ENCODE results near the gene STKLD1.

The STKLD1 gene

GRCh38 chr9:133369422-133369821 is 6.7 kb upstream of the STKLD1 start:
- H3K4me1 ChIP-seq (ENCODE audit: low read depth, poor library complexity, severe bottlenecking): peaks cover 7% of the 10 kb centered on the region
- H3K4me2 ChIP-seq: no peak overlapping the region
- H3K27ac ChIP-seq: no peak overlapping the region
- no peak for TF ChIP-seq CTCF (conservative IDR thresholded peaks at IDR 0.05; ENCODE audit: low read depth, low read length)
- peaks cover 82% of the 10 kb centered on the region for H3K79me2 ChIP-seq (ENCODE audit: insufficient read depth, low read depth)
- H3K9ac ChIP-seq: no peak overlapping the region
- 0 out of 2 replicates have a peak, but pooled peaks cover 3% of the 10 kb centered on the region for H4K20me1 ChIP-seq (ENCODE audit: insufficient read depth)
- no peak overlapping the region for H2AFZ ChIP-seq (ENCODE audit: low read depth)
- H3K4me3 ChIP-seq (IDR thresholded peaks at IDR 0.05; ENCODE audit: insufficient read depth, low read depth, low read length): no peak overlapping the region
- H3K36me3 ChIP-seq (ENCODE audit: insufficient read depth): peaks cover 3% of the 10 kb centered on the region; the same call in 1 of the 2 replicates
- H3K27me3 ChIP-seq (ENCODE audit: insufficient read depth, low read depth): no peaks in the 10 kb centered on the region

GRCh38 chr9:133369933-133370332 is 6.2 kb upstream of the STKLD1 start:
- H4K20me1 ChIP-seq (ENCODE audit: insufficient read depth): 0 out of 2 replicates have a peak, but pooled peaks cover 3% of the 10 kb centered on the region
- H3K4me3 ChIP-seq (IDR thresholded peaks at IDR 0.05; ENCODE audit: insufficient read depth, low read depth, low read length): no peak overlapping the region
- peaks cover 3% of the 10 kb centered on the region; the same call in 1 of the 2 replicates for H3K36me3 ChIP-seq (ENCODE audit: insufficient read depth)
- H3K4me1 ChIP-seq (ENCODE audit: low read depth, poor library complexity, severe bottlenecking): peaks cover 10% of the 10 kb centered on the region
- H3K4me2 ChIP-seq: no peak overlapping the region
- no peak overlapping the region for H2AFZ ChIP-seq (ENCODE audit: low read depth)
- H3K27ac ChIP-seq: no peak overlapping the region
- H3K79me2 ChIP-seq (ENCODE audit: insufficient read depth, low read depth): peaks cover 87% of the 10 kb centered on the region
- H3K9ac ChIP-seq: no peak overlapping the region
- no peaks in the 10 kb centered on the region for H3K27me3 ChIP-seq (ENCODE audit: insufficient read depth, low read depth)
- no peak for TF ChIP-seq CTCF (conservative IDR thresholded peaks at IDR 0.05; ENCODE audit: low read depth, low read length)

GRCh38 chr9:133370685-133371084 is 5.5 kb upstream of the STKLD1 start:
- Histone ChIP-seq H3K27me3 (ENCODE audit: insufficient read depth, low read depth) (no peaks in the 10 kb centered on the region), H3K4me1 (ENCODE audit: low read depth, poor library complexity, severe bottlenecking) (peaks cover 10% of the 10 kb centered on the region), H3K27ac (no peak overlapping the region), H3K79me2 (ENCODE audit: insufficient read depth, low read depth) (peaks cover 95% of the 10 kb centered on the region), H3K4me3 (IDR thresholded peaks at IDR 0.05; ENCODE audit: insufficient read depth, low read depth, low read length) (no peak overlapping the region), H3K36me3 (ENCODE audit: insufficient read depth) (0 out of 2 replicates have a peak, but pooled peaks cover 3% of the 10 kb centered on the region), H3K9ac (no peak overlapping the region), H2AFZ (ENCODE audit: low read depth) (no peak overlapping the region), H4K20me1 (ENCODE audit: insufficient read depth) (0 out of 2 replicates have a peak, but pooled peaks cover 3% of the 10 kb centered on the region), H3K4me2 (no peak overlapping the region)
- no peak for TF ChIP-seq CTCF (conservative IDR thresholded peaks at IDR 0.05; ENCODE audit: low read depth, low read length)

- Histone ChIP-seq H3K9ac (no peak overlapping the region), H2AFZ (ENCODE audit: low read depth) (no peak overlapping the region), H3K4me3 (IDR thresholded peaks at IDR 0.05; ENCODE audit: insufficient read depth, low read depth, low read length) (no peak overlapping the region), H4K20me1 (ENCODE audit: insufficient read depth) (0 out of 2 replicates have a peak, but pooled peaks cover 3% of the 10 kb centered on the region), H3K27ac (no peak overlapping the region), H3K4me2 (no peak overlapping the region), H3K36me3 (ENCODE audit: insufficient read depth) (no peaks in the 10 kb centered on the region), H3K79me2 (ENCODE audit: insufficient read depth, low read depth) (peaks cover 94% of the 10 kb centered on the region), H3K27me3 (ENCODE audit: insufficient read depth, low read depth) (no peaks in the 10 kb centered on the region), H3K4me1 (ENCODE audit: low read depth, poor library complexity, severe bottlenecking) (peaks cover 10% of the 10 kb centered on the region)
- TF ChIP-seq CTCF (conservative IDR thresholded peaks at IDR 0.05; ENCODE audit: low read depth, low read length): no peak
Measured at GRCh38 chr9:133371261-133371711, 4.9 kb upstream of the STKLD1 start.
